Astrocyte (in vitro differentiated cells and primary cell): ENCODE measurements around the gene MRGPRX1.
"Not testable (repeated sequence)": the region's sequence is repeated elsewhere in the genome, so short reads cannot be mapped to it uniquely, and the experiment has no call there.

Source experiments
- CTCF ChIP-seq: IDR thresholded peaks from 2 replicates; pipeline ENCODE4 v1.5.1; 2011; ENCODE audit warnings: low read depth, mild to moderate bottlenecking, inconsistent platforms, low read length, moderate library complexity; ENCODE audit not compliant: insufficient read depth
- EZH2 ChIP-seq: IDR thresholded peaks from 2 replicates; pipeline ENCODE4 v1.6.1; 2012; ENCODE audit warnings: mild to moderate bottlenecking, low read length, inconsistent platforms; ENCODE audit not compliant: insufficient read depth

GRCh38 chr11:18925426-18925825 is 13.8 kb downstream of the MRGPRX1 start:
- TF ChIP-seq CTCF, EZH2: not testable (repeated sequence)
